K562 (cell line): ENCODE measurements around the gene UBE3B. TPM values are rescaled to one million over a fixed set of nuclear protein-coding genes. Genes with fewer than 3 reads are reported as not detected.

Experiments used
- ATAC-seq: fragments of 200-7000 bp; cut with Tn5 transposase; 3 replicates; pipeline ENCODE4 v1.9.1; 2020; ENCODE audit warnings: moderate library complexity
- BruUV-seq: library from RNA; stranded (reverse); fragments of 400-500 nt; replicated peaks from 2 replicates; lab custom pipeline; 2021; lab: Mats Ljungman, UMichigan
- CTCF ChIA-PET: fragments of 300-600 bp; formaldehyde crosslinking; extraction: SDS; loops from one replicate; lab custom pipeline; 2021; ENCODE audit warnings: low intra/inter-chr PET ratio; lab: Yijun Ruan, JAX
- POLR2A ChIA-PET: fragments of 300-600, 350-650 bp; sonication (Branson Sonifier 250); formaldehyde crosslinking; extraction: SDS; loops from one replicate; lab custom pipeline; 2021; ENCODE audit warnings: antibody characterized with exemption, inconsistent platforms; lab: Yijun Ruan, JAX
- DNase-seq, 4 experiments: peaks; one replicate each; pipeline versions ENCODE4 v3.0.0 to v3.0.0-alpha.2; 2011 to 2018; ENCODE audit warnings: low spot score in 3 of 4, mixed read lengths in 3 of 4; ENCODE audit errors: extremely low read depth in 1 of 4
- FAIRE-seq: peaks from 2 replicates; lab custom pipeline; 2011; peaks lifted over from hg19 to GRCh38; lab: Jason Lieb, UNC
- H2AFZ ChIP-seq: 2 replicates; pipeline ENCODE4 v1.6.0; 2011; ENCODE audit warnings: low read depth, low read length, control low read depth, inconsistent platforms
- H3K27ac ChIP-seq: fragments of 200-600 bp; 3 replicates; pipeline ENCODE4 v1.8.0; 2011; ENCODE audit warnings: low read depth, mild to moderate bottlenecking, control low read depth, inconsistent platforms, low read length, moderate library complexity, mixed read lengths; ENCODE audit errors: extremely low read depth
- H3K27me3 ChIP-seq, 2 experiments: fragments of 300-600 bp in 1 of 2; 2 replicates in 1 of 2; 3 replicates in 1 of 2; pipeline versions ENCODE4 v1.6.0 to v1.8.0; 2011; ENCODE audit warnings: inconsistent platforms in 2 of 2, low read length in 2 of 2, mild to moderate bottlenecking in 1 of 2, mixed read lengths in 1 of 2, moderate library complexity in 1 of 2; ENCODE audit not compliant: control insufficient read depth in 2 of 2, insufficient read depth in 2 of 2
- H3K36me3 ChIP-seq: fragments of 300-600 bp; 3 replicates; pipeline ENCODE4 v1.8.0; 2011; ENCODE audit warnings: mild to moderate bottlenecking, low read length, inconsistent platforms; ENCODE audit not compliant: control insufficient read depth, insufficient read depth
- H3K4me1 ChIP-seq, 2 experiments: fragments of 200-600 bp in 1 of 2; replicated peaks in 1 of 2; 2 replicates in 1 of 2; 3 replicates in 1 of 2; pipeline versions ENCODE4 v1.5.1 to v1.8.0; 2011; ENCODE audit warnings: inconsistent platforms in 2 of 2, low read length in 2 of 2, mild to moderate bottlenecking in 1 of 2, mixed read lengths in 1 of 2, moderate library complexity in 1 of 2; ENCODE audit not compliant: control insufficient read depth in 2 of 2, insufficient read depth in 2 of 2
- H3K4me2 ChIP-seq: 2 replicates; pipeline ENCODE4 v1.6.1; 2011; ENCODE audit warnings: low read length, control low read depth, inconsistent platforms, mixed read lengths; ENCODE audit not compliant: insufficient read depth
- H3K4me3 ChIP-seq: fragments of 200-600 bp; sonication (generic), shearing (Covaris generic); 2 replicates; pipeline ENCODE4 v1.5.1; 2016; ENCODE audit warnings: control low read depth, inconsistent platforms
- H3K79me2 ChIP-seq: fragments of 200-600 bp; 3 replicates; pipeline ENCODE4 v1.8.0; 2011; ENCODE audit warnings: low read length, inconsistent platforms; ENCODE audit not compliant: control insufficient read depth, insufficient read depth
- H3K9ac ChIP-seq, 2 experiments: 2 replicates each; pipeline versions ENCODE4 v1.6.0 to v1.6.1; 2011; ENCODE audit warnings: low read depth in 2 of 2, low read length in 2 of 2, control low read depth in 1 of 2, inconsistent platforms in 1 of 2, mild to moderate bottlenecking in 1 of 2, mixed read lengths in 1 of 2; ENCODE audit not compliant: insufficient read depth in 1 of 2
- H3K9me1 ChIP-seq: one replicate; pipeline ENCODE4 v1.6.0; 2011; ENCODE audit warnings: inconsistent platforms, mild to moderate bottlenecking, low read length, moderate library complexity; ENCODE audit not compliant: control insufficient read depth, insufficient read depth
- H3K9me3 ChIP-seq: replicated peaks from 2 replicates; pipeline ENCODE4 v1.5.1; 2011; ENCODE audit warnings: low read depth, low read length, inconsistent platforms; ENCODE audit not compliant: control insufficient read depth, insufficient read depth
- H4K20me1 ChIP-seq: replicated peaks from 2 replicates; pipeline ENCODE4 v1.6.1; 2011; ENCODE audit warnings: low read length, inconsistent platforms, mixed read lengths; ENCODE audit not compliant: control insufficient read depth, insufficient read depth
- ELF4 ChIP-seq: fragments of 450-650 bp; formaldehyde crosslinking; IDR thresholded peaks from 2 replicates; pipeline ENCODE4 v1.4.0; 2022; ENCODE audit warnings: missing genetic modification characterization
- HDAC1 ChIP-seq, 2 experiments: fragments of 450-650 bp; IDR thresholded peaks; 2 replicates each; pipeline ENCODE4 v1.6.1; 2016 to 2017; ENCODE audit warnings: inconsistent platforms in 1 of 2, mild to moderate bottlenecking in 1 of 2, moderate library complexity in 1 of 2
- KHSRP ChIP-seq: fragments of 450-650 bp; IDR thresholded peaks from 2 replicates; pipeline ENCODE4 v1.6.1; 2017
- NONO ChIP-seq, 2 experiments: fragments of 200-400 bp in 1 of 2; fragments of 450-650 bp in 1 of 2; formaldehyde crosslinking in 1 of 2; IDR thresholded peaks; 2 replicates each; pipeline ENCODE4 v1.6.1; 2017; ENCODE audit warnings: low read depth in 2 of 2, mild to moderate bottlenecking in 2 of 2, moderate library complexity in 2 of 2, low read length in 1 of 2
- NRF1 ChIP-seq, 2 experiments: fragments of 450-650 bp; IDR thresholded peaks in 1 of 2; conservative IDR thresholded peaks in 1 of 2; 2 replicates each; pipeline ENCODE4 v1.6.1; 2014; ENCODE audit warnings: mild to moderate bottlenecking in 2 of 2
- RAD21 ChIP-seq, 2 experiments: fragments of 250-450 bp in 1 of 2; fragments of 450-650 bp in 1 of 2; sonication (Bioruptor Pico) in 1 of 2; formaldehyde crosslinking in 1 of 2; IDR thresholded peaks in 1 of 2; conservative IDR thresholded peaks in 1 of 2; 2 replicates each; pipeline versions ENCODE4 v1.4.0 to v1.8.0; 2020 to 2022; ENCODE audit warnings: mild to moderate bottlenecking in 2 of 2, moderate library complexity in 1 of 2
- RAD51 ChIP-seq: fragments of 450-650 bp; IDR thresholded peaks from 2 replicates; pipeline ENCODE4 v1.7.1; 2016; ENCODE audit warnings: low read depth, mild to moderate bottlenecking, borderline replicate concordance
- RBM34 ChIP-seq: fragments of 200-400 bp; formaldehyde crosslinking; IDR thresholded peaks from 2 replicates; pipeline ENCODE4 v1.6.1; 2018; ENCODE audit warnings: low read length, borderline replicate concordance; ENCODE audit not compliant: insufficient read depth
- TCF3 ChIP-seq: sonication (generic); formaldehyde crosslinking; IDR thresholded peaks from 2 replicates; pipeline ENCODE4 v1.4.0; 2020; ENCODE audit warnings: mild to moderate bottlenecking, missing genetic modification reagents
- U2AF1 ChIP-seq: fragments of 200-400 bp; formaldehyde crosslinking; optimal IDR thresholded peaks from 2 replicates; pipeline ENCODE3; 2017; ENCODE audit warnings: mild to moderate bottlenecking, low read depth, low read length, moderate library complexity
- ZNF124 ChIP-seq: sonication (generic); formaldehyde crosslinking; IDR thresholded peaks from 2 replicates; pipeline ENCODE4 v1.8.1; 2022; ENCODE audit warnings: missing genetic modification reagents
- ZNF277 ChIP-seq: fragments of 250-450 bp; sonication (Bioruptor Pico); IDR thresholded peaks from 2 replicates; pipeline ENCODE4 v1.8.0; 2022; ENCODE audit warnings: inconsistent platforms, mild to moderate bottlenecking, moderate library complexity, borderline replicate concordance
- ZNF408 ChIP-seq: fragments of 250-450 bp; sonication (Bioruptor Pico); IDR thresholded peaks from 2 replicates; pipeline ENCODE4 v1.4.0; 2020; ENCODE audit warnings: low read depth, mild to moderate bottlenecking, moderate library complexity
- ZNF668 ChIP-seq: fragments of 250-450 bp; sonication (Bioruptor Pico); IDR thresholded peaks from 2 replicates; pipeline ENCODE4 v1.8.0; 2022; ENCODE audit warnings: mild to moderate bottlenecking, inconsistent platforms
- ZNF75A ChIP-seq: fragments of 450-650 bp; formaldehyde crosslinking; IDR thresholded peaks from 2 replicates; pipeline ENCODE4 v1.4.0; 2020; ENCODE audit warnings: mild to moderate bottlenecking
- ZSCAN29 ChIP-seq: fragments of 450-650 bp; IDR thresholded peaks from 2 replicates; pipeline ENCODE4 v1.6.1; 2017
- WGBS: fragments of 100-300 bp; shearing (Covaris generic); methylation state at CpG from one replicate; pipeline ENCODE4 v1.1.6; 2016; ENCODE audit warnings: low coverage, mixed read lengths; ENCODE audit not compliant: insufficient coverage; ENCODE audit errors: missing lambda C conversion rate; 5-methylcytosine and 5-hydroxymethylcytosine counted together
- in situ Hi-C: fragments of 300-500 bp; cut with MboI; formaldehyde crosslinking; loops from 4 replicates; pipeline ENCODE4 v1.15.0; 2018; ENCODE audit warnings: inconsistent platforms, mixed read lengths
- intact Hi-C: fragments of 100-400 bp; cut with micrococcal nuclease; formaldehyde crosslinking; loops from 2 replicates; pipeline ENCODE4 v1.14.2; 2022
- polyA plus RNA-seq, 8 experiments: library from polyadenylated mRNA; depleted of rRNA in 4 of 8; stranded (reverse) in 5 of 8; unstranded in 3 of 8; fragments of >200 nt; fragmentation: Nextera tagmentation in 2 of 8; fragmentation: Illumina TruSeq in 1 of 8; extraction: Ambion mirVana in 2 of 8; extraction: Trizol in 1 of 8; gene quantifications; 2 replicates each; pipeline versions ENCODE4 v1.2.1 to v1.2.3, GENCODE V29; 2011 to 2014; ENCODE audit warnings: inconsistent platforms in 1 of 8, missing spikeins in 1 of 8
- total RNA-seq, 7 experiments: library from RNA; depleted of rRNA in 6 of 7; stranded (reverse); fragments of >200 nt in 6 of 7; fragmentation: Illumina TruSeq in 2 of 7; extraction: Trizol in 2 of 7; gene quantifications; 2 replicates each; pipeline versions ENCODE4 v1.2.1 to v1.2.3, GENCODE V29; 2011 to 2021; ENCODE audit warnings: low replicate concordance in 1 of 7
- TF ChIP-seq, protein P1 (sequence below): fragments of 250-450 bp; sonication (Bioruptor Pico); IDR thresholded peaks from 2 replicates; pipeline ENCODE4 v1.5.0; 2022; ENCODE audit warnings: mild to moderate bottlenecking

The UBE3B gene
- total and polyA plus RNA-seq, 9 of the 15 experiments (the other 6 are each of a cell fraction or from before 2014, with no cell fraction given) = 7.6 to 23.6 (median 15.5) TPM

DNA sequence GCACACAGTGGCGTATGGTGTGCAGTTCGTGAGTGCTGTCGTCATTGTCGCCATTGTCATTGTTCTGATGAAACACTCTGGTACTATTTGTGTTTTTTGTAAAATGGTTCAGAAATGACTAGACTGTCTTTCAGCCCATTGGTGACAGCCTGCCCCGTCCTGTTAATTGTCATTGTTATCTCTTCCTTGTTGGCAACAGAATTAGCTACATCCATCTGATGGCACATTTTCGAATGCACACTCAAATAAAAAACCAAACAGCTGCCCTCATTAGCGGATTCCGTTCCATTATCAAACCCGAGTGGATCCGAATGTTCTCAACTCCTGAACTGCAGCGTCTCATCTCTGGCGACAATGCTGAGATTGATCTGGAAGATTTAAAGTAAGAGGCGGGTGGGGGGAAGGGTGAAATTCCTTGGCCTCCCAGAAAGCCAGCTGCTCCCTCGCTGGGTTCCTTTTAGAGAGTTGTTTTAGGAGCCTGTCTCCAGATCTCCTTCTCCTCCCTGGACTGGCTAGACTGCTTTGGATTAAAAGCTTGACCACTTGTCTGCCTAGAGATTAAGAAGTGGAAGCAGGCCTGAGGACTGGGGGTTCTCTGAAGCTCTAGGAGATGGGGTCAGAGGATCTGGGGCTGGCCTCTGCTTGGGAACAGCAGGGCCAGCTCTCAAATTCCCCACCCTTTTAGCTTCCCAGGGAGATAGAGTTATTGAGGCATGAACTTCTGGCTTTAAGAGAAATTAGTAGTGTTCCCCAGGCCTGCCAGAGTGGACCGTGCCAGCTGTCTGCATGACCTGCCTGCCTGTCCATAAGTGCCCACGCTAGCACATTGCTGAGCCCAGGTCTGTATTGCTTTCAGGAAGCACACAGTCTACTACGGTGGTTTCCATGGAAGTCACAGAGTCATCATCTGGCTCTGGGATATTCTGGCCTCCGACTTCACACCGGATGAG is 52.5 kb downstream of the UBE3B start:
- ATAC-seq (no peak), FAIRE-seq (no peak), DNase-seq (no peak)
- TF ChIP-seq RAD51 (no peak), ZNF668 (CRISPR knock-in tag) (no peak), RAD21 (CRISPR knock-in tag; conservative IDR thresholded peaks at IDR 0.05 in 1 of 2, IDR thresholded peaks at IDR 0.05 in 1 of 2) (no peak), NRF1 (conservative IDR thresholded peaks at IDR 0.05 in 1 of 2, IDR thresholded peaks at IDR 0.05 in 1 of 2) (no peak), ELF4 (CRISPR knock-in tag) (no peak), NONO (IDR thresholded peaks at IDR 0.05; ENCODE audit: low read depth in 2 of 2, low read length in 1 of 2) (no peak), ZNF75A (CRISPR knock-in tag) (no peak), RBM34 (no peak), ZNF124 (CRISPR knock-in tag) (no peak), ZNF277 (no peak), ZNF408 (no peak), TCF3 (CRISPR knock-in tag) (no peak), U2AF1 (no peak), HDAC1 (IDR thresholded peaks at IDR 0.05) (no peak), ZSCAN29 (no peak), KHSRP (no peak)
- TF ChIP-seq, protein P1, sequence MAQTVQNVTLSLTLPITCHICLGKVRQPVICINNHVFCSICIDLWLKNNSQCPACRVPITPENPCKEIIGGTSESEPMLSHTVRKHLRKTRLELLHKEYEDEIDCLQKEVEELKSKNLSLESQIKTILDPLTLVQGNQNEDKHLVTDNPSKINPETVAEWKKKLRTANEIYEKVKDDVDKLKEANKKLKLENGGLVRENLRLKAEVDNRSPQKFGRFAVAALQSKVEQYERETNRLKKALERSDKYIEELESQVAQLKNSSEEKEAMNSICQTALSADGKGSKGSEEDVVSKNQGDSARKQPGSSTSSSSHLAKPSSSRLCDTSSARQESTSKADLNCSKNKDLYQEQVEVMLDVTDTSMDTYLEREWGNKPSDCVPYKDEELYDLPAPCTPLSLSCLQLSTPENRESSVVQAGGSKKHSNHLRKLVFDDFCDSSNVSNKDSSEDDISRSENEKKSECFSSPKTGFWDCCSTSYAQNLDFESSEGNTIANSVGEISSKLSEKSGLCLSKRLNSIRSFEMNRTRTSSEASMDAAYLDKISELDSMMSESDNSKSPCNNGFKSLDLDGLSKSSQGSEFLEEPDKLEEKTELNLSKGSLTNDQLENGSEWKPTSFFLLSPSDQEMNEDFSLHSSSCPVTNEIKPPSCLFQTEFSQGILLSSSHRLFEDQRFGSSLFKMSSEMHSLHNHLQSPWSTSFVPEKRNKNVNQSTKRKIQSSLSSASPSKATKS (CRISPR knock-in tag) = no peak
- BruUV-seq = no TSS peak
- intact Hi-C loops = no loop called here
- Histone ChIP-seq H3K9me1 (no peaks in the 10 kb centered on the region), H3K27me3 (no peaks in the 10 kb centered on the region), H3K27ac (no peak overlapping the region), H2AFZ (no peak overlapping the region), H3K9me3 (no peaks in the 10 kb centered on the region), H4K20me1 (peaks cover 6% of the 10 kb centered on the region; the same call in 1 of the 2 replicates), H3K9ac (no peak overlapping the region), H3K4me2 (no peak overlapping the region), H3K79me2 (no peaks in the 10 kb centered on the region), H3K4me1 (peaks cover 0 to 5% of the 10 kb centered on the region in 2 experiments; a peak in 1 of 5 replicates), H3K36me3 (peaks cover 11% of the 10 kb centered on the region), H3K4me3 (no peak overlapping the region)
- 71% methylated on average over 19 of the region's 19 CpGs for WGBS
- in situ Hi-C loops = no loop called here
- POLR2A ChIA-PET = interaction anchor here (0.5 to 1.4 kb wide), 3 partner anchors 12 to 608 kb away, joined by 3 to 4 read pairs (median 4); no protein-coding TSS in a partner anchor
- CTCF ChIA-PET = no interaction called here
